NCI-H1694 treated with DMSO at 0.1 percent for 48 hours (cell line): ENCODE measurements around the gene BLID.

Experiments
- DNase-seq: peaks from one replicate; lab custom pipeline; 2025; lab: John Stamatoyannopoulos, UW

Gene BLID

DNA sequence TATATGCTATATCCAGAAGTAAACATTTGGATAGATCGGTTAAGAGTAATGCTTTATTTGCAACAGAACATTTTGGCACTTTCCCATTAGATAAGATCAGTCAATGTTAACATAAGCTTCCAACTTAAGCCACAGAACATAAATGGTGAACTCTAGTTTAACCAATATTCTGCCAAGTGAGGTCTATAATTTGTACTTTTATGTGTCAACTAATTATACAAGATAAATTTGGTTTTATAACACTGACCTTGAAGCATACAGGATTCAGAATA lies 23.5 kb upstream of the BLID start:
- no peak for DNase-seq

DNA sequence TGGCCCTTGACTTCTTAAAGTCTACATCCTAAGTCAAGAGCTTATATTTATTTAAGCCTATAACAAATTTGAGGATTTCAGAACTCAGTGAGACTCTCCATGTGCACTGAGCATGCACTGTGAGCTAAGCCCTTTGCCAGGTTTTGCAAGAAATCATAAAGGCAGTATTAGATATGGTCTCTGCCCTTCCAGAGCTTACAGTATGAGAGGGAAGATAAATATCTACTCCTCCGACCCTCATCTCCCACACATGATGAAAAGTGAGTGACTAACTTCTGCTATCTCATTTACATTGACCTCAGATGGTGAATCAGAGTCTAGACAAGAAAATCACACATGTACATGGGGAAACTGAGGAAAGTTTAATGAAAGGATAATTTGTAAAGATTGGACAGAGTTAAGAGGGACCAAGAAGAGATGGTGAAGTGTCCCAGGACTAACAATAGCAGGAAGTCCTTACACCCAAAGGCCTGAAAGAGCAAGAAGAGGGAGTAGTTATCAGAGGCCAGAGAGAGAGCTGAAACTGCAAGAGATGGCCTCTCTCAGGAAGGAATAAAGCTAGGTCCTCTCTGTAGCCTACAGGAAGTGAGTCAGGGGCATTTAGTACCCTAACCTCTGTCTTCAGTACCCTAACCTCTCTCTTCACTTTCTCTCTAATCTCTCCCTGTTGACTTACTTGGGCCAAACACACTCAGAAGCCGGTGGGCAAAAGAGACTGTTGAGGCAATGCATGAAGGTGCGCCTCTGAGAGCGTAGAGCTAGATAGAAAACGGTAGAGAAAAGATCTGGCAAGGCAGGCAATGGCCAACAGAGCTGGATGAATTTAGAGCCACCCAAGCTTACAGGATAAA lies 23.0 kb upstream of the BLID start:
- DNase-seq: no peak

DNA sequence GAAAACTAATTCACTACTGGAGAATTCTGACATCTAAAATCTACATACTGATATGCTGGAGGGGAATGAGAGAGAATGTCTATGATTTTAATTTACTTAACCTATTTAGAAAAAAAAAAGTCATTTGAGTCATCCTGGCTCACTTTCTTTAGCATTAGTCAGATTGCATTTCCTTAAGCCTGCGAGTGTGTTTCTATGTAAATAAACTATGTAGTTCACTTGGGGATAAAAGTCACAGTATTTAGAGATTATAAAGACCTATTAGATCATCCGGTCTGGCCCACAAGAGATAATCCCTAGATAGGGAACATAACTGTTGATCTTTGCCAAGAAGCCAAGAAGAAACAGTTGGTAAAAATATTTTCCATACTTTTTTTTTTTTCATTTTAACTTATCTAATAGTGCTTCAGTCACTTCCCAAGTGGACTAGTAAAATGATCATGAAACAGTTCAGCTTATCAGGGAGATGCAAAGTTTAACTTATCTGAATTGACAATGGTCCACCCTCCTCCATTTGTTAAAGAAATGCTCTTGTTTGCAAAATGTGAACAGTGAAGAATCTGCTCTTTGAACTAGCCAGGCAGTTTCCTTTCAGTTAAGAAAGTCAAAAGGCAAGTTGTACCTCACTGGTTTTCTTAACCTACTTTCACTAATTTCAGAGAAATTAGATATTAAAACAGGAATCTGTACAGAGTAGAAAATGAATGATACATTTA lies 21.2 kb upstream of the BLID start:
- no peak for DNase-seq

DNA sequence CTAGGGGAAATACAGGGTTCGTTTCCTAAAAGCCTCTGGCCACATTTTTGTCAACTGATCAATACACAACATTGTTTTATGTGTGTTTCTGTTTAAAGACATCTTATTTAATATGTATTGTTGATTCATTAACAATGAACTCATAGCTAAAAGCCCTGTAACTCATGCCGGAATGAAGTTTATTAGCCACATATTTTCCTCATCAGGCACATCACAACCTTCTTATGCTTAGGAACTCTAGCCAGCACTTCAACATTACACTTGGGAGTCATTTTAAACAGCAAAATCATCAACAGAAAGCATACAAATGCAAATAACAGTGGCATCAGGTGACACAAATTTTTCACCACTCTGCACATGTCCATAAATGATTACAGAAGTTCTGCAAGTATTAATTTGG lies 15.1 kb upstream of the BLID start:
- no peak for DNase-seq

DNA sequence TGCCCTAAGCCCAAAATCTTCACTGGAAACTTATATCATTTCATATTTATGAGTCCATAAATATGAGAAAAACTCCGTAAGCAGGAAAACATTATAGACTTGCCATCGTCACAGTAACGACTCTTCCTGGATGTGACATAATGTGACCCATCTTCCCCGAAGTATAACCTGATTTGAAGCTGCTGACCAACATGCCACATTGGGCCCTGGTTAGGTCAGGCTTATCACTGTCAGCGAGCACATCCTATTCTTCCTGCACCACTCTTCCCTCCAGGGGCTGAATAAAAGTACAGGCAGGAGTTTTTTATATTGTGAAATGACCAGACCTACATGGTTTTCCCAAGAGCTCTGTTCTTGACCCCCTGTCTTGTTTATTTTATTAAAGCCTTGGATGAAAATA lies 12.1 kb upstream of the BLID start:
- DNase-seq: no peak

DNA sequence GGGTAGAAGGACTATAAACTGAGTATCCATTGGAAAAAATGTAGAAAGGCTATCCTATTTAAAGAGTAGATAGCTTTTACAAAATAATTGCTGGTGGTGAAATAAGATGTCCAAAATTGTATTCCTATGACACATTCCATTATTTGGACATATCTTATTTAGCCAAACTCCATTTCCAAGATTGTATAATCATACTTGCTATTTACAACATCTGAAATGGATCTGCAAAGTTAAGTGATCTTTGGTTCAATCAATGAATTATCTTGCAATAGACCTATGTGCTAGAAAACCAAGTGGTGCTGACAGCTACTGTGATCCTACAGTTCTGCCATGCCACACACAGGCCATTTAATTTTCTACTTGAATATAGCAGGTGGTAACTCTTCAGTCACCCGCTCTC lies 11.0 kb upstream of the BLID start:
- no peak for DNase-seq

DNA sequence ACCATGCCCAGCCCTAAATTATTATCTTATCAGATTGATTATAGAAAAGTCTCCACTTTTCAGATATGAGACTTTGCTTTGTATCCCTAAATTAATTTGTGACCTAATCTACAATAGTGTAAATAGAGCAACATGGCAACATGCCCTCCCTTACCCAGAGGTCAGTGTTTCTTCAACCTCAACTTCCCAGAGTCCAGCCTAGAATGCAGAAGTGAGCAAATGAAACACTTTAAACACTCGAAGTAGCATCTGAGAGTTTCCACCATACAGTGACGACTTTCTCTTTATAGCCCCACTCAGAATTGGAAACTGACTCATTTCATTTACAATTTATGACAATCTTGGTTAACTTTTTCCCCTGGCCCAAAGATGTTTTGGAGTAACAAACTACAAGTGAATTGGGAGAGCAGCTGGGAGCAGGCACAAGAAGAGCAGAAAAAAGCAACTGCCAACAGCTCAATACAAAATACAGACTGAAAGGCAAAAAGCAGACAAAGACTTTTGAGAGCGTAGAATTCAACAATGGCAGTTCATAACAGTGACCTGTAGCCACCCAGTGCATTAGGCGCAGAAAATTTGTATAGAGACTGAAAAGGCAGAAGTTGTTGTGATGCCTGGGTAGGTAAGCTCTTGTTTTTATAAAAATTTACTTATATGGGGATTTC lies 10.1 kb upstream of the BLID start:
- DNase-seq: no peak

DNA sequence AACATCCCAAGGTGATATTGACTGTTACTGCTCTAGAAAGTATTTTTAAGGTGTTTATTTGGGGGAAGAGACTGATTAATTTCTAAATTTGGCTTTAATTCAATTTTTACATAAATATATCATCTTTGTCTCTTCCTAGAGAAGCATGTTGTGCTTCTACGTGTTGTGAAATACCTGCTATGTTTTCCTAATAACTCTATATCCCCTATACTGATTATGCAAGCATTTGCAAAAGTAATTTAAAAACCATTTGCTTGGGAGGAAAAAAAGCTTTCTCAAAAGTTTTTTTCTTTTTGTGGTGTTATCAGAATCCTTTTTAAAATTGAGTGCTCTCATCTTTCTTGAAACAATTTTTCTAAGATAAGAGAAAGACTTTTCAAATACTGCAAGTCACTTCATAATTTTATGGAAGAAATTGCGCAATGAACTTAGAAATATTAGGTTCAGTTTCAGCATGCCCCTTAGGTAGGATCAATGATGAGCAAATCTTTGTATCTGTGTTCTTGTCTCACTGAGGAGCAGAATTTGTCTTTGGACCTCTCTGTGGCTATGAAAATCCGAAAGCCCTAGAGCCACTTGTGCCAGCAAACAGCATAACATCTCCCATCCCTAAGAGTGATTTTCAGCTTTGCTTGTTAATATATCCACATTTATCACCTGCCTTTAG lies 7.4 kb upstream of the BLID start:
- DNase-seq: no peak

DNA sequence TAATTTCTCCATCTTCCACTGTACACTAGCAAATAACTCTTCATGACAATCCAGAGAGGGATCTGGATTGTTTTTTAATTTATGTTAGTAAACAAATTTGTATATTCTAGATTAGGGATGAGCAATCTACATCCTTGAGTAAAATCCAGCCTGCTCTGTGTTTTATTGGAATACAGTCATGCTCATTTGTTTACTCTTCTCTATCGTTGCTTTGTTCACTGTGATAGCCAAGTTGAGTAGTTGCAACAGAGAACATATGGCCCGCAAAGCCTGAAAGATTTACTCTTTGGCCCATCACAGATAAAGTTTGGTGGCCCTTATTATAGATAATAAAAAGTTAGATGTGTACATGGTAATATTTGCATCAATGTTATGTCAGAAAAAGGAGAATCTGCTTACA lies 6.2 kb upstream of the BLID start:
- no peak for DNase-seq

DNA sequence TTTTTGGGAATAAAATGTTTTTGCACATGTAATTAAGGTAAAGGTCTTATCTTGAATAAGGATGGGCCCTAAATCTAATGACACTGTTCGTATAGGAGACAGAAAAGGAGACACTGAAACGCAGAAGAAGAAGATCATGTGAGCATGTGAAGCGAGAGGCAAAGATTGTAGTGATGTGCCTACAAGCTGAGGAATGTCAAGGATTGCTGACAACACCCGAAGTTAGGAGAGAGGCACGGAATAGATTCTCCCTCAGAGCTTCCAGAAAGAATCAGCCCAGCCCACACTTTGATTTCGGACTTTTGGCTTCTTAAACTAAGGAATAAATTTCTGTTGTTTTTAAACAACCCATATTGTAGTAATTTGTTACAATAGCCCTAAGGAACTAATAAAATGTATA lies 4.1 kb upstream of the BLID start:
- DNase-seq: no peak

DNA sequence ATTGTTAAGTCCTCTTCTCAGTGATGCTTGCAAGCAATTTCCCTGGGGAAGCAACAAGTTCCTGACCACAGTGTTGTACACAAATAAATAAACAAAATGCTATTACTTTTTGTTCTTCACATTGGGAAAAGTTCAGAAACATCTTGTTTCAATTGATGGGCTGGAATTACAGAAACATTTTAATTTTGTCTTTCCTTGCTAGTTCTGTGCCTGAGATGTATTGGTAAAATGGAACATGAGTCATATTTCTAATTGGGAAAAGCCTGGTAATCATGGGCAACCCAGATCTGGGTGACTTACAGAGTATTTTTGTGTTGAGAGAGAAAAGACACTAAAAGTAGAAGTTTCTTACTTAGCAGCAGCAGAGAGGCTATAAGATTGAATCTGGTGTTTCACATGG lies 576 bp upstream of the BLID start:
- no peak for DNase-seq

DNA sequence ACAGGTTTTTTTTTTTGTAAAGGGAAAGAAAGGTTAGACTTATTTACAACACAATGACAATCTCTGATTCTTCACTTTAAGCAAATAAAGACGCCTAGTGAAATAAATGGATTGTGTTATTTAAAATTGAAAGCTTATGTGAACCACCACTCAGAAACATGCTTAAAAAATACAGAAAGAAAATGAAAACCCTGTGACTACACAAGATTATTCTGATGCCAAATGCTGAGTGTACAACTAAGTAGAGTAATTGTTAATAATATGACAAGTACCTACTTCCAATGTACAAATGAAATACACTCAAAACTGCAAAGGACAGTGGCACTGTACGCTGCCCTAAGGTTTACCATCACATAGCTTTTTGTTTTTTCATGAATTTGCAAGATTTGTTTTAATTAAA lies 1.0 kb downstream of the BLID start:
- no peak for DNase-seq

DNA sequence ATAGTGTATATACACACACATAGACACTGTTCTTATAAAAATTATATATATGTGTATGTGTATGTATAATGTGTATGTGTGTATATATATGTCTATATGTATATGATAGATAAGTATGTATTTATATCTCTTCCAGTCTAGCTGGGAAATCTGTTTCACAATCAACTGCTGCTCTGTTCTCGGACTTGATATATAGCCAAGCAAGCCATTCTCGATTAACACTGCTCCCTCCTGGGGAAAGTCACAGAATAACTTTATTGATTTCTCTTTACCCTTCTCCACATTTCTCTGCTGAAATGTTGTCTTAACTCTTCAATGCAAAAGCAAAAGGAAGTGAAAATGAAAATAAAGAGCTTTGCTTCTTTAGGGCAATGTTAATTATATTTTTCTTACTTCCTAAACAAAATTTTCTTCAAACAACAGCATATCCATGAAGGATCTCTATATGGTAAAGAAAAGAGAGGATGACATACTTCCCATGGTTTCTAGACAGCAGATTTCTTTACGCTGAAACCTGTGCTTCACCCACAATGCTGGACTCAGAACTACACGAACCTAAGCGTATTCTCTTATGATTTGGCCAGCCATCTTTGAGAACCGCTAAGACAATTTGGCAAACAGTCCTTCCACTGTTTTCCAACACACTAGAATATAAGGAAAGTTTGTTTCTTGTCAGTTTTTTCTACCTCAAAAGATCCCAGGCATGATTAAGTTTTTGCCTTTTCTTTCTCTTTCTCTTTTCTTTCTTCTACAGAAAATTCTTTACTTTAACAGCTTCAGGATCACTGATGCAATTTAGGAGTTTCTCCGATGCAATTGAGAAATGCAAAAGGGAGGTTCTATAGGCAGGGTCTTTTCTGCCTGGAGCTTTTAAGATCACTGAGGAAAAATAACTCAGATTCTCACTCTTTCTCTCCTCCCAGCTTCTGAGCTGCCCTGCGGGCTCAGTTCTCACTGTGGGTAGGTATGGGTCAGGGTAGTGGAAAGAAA lies 1.9 kb downstream of the BLID start:
- no peak for DNase-seq

DNA sequence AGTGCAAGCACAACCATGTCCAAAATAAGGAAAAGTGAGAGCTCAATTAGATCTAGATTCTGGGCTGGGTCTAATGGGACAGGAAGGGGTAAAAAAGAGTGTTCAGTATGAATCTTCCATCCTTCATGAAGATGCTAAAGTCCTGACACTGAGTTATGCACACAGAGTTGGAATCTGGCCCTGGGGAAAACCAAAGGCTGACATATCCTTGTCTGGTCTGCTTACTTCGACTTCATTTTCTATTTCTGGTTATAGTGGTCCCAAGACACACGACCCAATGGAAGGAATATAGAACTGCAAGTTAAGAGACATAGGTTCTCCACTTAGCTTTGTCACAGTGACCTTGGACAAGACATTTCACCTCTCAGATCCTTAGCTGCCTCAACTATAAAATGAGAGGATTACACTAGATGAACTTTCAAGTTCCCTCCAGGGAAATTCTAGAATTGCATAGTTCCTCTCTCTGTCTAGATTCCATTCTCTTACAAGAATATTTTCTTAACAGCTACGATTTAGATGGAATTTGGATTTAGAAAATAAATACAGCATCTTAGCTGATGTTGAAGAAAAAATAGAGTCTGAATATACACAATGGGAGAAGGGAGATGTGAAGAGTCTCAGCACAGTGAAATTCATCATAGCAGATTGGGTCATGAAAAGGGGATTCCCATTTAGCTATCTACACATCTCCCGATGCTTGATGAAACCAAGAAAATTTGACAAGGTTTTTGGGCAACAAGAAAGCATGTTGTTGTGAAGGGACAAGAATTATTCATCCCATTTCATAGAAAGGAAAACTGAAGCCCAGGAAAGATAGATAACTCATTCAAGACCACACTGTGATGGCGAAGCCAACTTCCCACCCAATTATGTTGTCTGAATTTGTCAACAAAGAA lies 3.3 kb downstream of the BLID start:
- DNase-seq: no peak

DNA sequence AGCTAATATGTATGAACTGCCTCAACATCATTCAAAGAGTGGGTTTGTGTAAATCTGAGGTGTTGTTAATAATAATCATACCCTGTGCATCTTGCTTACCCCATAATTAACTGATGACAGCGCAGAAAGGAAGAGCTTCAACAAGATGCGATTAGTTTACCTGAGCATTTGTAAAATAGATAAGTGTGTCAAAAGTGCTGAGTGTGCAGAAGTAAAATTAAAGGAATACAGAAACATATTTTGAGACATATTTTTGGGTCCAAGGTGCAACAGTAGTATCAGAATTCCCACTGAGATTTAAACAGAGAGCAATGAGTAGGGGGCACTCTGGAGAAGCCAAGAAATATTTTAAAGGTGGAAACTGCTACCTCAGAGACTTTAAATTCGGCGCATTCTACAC lies 6.1 kb downstream of the BLID start:
- DNase-seq: no peak

DNA sequence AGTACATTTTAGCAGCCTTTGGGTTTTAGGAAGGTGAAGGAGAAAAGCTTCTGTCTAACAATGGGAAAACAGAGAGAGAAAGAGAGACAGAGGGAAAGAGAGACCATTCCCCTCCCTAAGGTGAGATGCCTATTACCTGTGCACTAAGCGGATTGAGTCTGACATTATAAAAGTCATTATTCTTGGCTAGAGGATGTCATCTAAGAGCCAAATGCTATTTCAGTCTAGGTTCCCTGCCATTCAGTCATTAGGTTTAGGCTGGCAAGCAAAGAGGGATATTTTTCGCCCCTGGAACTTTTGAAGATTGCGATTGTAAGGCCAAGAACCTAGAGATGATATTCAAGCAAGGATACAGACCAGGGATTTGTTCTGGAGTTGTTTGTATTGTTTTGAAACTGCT lies 7.2 kb downstream of the BLID start:
- DNase-seq: no peak

DNA sequence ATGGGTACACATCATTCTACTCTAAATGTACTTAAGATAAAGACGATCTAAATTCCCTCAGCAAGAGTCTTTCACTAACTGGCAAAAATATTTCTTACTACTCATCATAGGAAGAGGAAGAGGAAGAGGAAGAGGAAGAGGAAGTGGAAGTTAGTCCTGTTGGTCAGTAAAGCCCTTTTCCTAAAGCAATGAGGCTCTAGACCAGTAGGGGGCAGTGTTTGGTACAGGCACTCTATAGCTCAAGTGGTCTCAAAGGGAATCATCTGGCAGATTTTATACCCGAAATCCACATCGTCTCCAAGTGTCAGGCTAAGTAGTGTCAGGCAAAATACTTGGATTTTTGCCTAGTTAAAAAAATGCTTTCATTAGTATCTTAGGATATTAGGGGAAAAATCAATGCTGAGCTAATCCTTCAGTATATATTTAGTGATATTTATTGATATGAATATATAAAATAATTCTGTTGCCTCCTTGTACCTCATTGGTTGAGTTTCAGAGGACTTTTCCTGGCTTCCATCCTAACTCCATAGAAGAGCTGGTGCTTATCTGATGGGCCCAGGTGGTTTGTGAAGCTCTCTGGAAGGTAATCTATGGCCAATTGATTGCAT lies 7.7 kb downstream of the BLID start:
- no peak for DNase-seq

DNA sequence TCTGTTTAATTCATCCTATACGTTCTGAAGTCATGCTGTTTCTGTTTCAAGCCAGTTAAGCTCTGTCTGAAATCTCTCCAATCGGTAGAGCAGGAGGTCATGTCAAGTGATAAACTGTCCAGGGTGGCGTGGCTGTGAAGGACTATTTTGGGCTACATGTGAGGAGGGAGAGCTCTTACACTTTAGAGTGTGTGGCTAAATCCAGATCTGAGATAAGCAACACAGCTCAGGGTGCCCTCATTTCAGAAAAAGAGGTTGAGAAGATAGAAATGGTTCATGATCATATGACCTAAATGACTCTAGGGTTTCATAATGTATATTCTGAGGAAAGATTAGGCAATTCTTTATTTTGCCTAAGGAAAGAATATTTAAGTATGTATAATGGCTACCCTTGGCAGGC lies 8.4 kb downstream of the BLID start:
- no peak for DNase-seq

DNA sequence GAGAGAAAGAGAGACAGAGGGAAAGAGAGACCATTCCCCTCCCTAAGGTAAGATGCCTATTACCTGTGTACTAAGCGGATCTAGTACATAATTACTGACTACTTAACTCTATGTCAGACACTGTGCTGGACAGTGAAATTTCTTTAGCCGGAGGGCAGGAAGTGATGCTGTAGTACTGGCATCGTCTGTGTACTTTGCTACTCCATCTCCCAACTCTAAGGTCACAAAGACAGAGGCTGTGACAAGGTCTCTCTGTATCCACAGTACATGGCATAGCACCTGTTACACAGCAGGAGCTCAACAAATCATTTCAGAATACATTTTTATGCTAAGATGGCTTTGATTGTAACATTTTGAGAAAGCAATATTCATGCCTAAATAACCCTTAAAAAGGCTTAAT lies 9.0 kb downstream of the BLID start:
- no peak for DNase-seq

DNA sequence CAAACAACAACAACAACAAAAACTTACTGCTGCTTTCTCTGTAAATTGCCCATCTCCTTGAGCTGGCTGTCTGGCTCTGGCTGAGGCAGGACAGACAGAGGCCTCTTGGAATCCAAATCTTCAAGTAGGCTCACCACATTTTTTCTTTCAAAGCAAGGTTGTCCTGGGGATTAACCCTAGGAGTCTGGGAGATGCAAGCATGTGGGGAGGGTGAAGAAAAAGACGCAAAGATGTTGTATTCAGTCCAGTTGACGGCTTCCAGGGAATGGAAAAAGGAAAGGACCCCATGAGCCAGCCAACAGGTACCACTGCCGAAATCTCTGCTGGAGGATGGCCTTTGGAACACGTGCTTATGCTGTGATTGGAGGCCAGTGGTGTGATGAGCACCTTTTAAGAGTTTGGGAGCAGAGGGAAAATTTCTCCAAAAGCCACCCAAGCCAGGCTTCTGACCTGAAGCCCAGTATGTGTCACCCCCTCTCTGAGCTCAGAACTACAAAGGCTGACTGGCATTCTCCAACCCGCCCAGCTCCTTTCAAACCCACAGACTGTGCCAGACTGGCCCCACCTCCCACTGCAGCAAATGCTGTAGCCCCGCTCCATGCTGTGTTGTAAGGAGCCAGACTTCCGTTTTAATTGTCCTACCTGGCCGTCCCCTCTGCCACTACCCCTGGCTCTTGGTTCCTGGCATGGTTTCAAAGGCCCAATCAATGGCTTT lies 10.8 kb downstream of the BLID start:
- no peak for DNase-seq
